ENCODE data around the gene CCDC152.

The CCDC152 gene

GRCh38 chr5:42760426-42760825 is 3.8 kb downstream of the CCDC152 start:
- Mint-ChIP-seq H3K9me3 (ENCODE audit: low read depth) (no peaks in the 10 kb centered on the region), H3K4me3 (no peak overlapping the region), H3K4me1 (ENCODE audit: low read depth) (peaks cover 13% of the 10 kb centered on the region), H3K27me3 (peaks cover 5% of the 10 kb centered on the region), H3K27ac (no peak overlapping the region), H3K36me3 (no peaks in the 10 kb centered on the region)

GRCh38 chr5:42761791-42762190 is 5.2 kb downstream of the CCDC152 start:
- Mint-ChIP-seq H3K27me3 (peaks cover 5% of the 10 kb centered on the region), H3K36me3 (no peaks in the 10 kb centered on the region), H3K4me1 (ENCODE audit: low read depth) (peaks cover 11% of the 10 kb centered on the region), H3K4me3 (no peak overlapping the region), H3K27ac (no peak overlapping the region), H3K9me3 (ENCODE audit: low read depth) (no peaks in the 10 kb centered on the region)

GRCh38 chr5:42767491-42768105 is 11.0 kb downstream of the CCDC152 start:
- no peak overlapping the region for H3K4me3 Mint-ChIP-seq
- H3K36me3 Mint-ChIP-seq, result no peaks in the 10 kb centered on the region
- no peak overlapping the region for H3K27ac Mint-ChIP-seq
- no peaks in the 10 kb centered on the region for H3K9me3 Mint-ChIP-seq (ENCODE audit: low read depth)
- no peaks in the 10 kb centered on the region for H3K4me1 Mint-ChIP-seq (ENCODE audit: low read depth)
- H3K27me3 Mint-ChIP-seq, result peaks cover 1% of the 10 kb centered on the region

- no peaks in the 10 kb centered on the region for H3K9me3 Mint-ChIP-seq (ENCODE audit: low read depth)
- no peak overlapping the region for H3K4me3 Mint-ChIP-seq
- H3K36me3 Mint-ChIP-seq, result no peaks in the 10 kb centered on the region
- peaks cover 1% of the 10 kb centered on the region for H3K27me3 Mint-ChIP-seq
- H3K27ac Mint-ChIP-seq, result no peak overlapping the region
- H3K4me1 Mint-ChIP-seq (ENCODE audit: low read depth), result no peaks in the 10 kb centered on the region
Measured at GRCh38 chr5:42768106-42768504, 11.5 kb downstream of the CCDC152 start.

GRCh38 chr5:42770003-42770402 is 13.4 kb downstream of the CCDC152 start:
- H3K4me1 Mint-ChIP-seq (ENCODE audit: low read depth), result no peaks in the 10 kb centered on the region
- H3K36me3 Mint-ChIP-seq, result no peaks in the 10 kb centered on the region
- no peak overlapping the region for H3K27ac Mint-ChIP-seq
- H3K27me3 Mint-ChIP-seq, result peaks cover 1% of the 10 kb centered on the region
- no peaks in the 10 kb centered on the region for H3K9me3 Mint-ChIP-seq (ENCODE audit: low read depth)
- H3K4me3 Mint-ChIP-seq, result no peak overlapping the region

- no peak overlapping the region for H3K4me3 Mint-ChIP-seq
- no peak overlapping the region for H3K27ac Mint-ChIP-seq
- H3K4me1 Mint-ChIP-seq (ENCODE audit: low read depth), result no peaks in the 10 kb centered on the region
- H3K27me3 Mint-ChIP-seq, result peaks cover 1% of the 10 kb centered on the region
- no peaks in the 10 kb centered on the region for H3K36me3 Mint-ChIP-seq
- H3K9me3 Mint-ChIP-seq (ENCODE audit: low read depth), result no peaks in the 10 kb centered on the region
Measured at GRCh38 chr5:42772265-42772993, 15.8 kb downstream of the CCDC152 start.

- no peaks in the 10 kb centered on the region for H3K27me3 Mint-ChIP-seq
- H3K4me1 Mint-ChIP-seq (ENCODE audit: low read depth), result no peaks in the 10 kb centered on the region
- no peak overlapping the region for H3K4me3 Mint-ChIP-seq
- H3K36me3 Mint-ChIP-seq, result peaks cover 5% of the 10 kb centered on the region
- H3K27ac Mint-ChIP-seq, result no peak overlapping the region
- no peaks in the 10 kb centered on the region for H3K9me3 Mint-ChIP-seq (ENCODE audit: low read depth)
Measured at GRCh38 chr5:42779083-42779482, 22.5 kb downstream of the CCDC152 start.

- no peaks in the 10 kb centered on the region for H3K4me1 Mint-ChIP-seq (ENCODE audit: low read depth)
- H3K27me3 Mint-ChIP-seq, result no peaks in the 10 kb centered on the region
- peaks cover 22% of the 10 kb centered on the region for H3K36me3 Mint-ChIP-seq
- no peak overlapping the region for H3K27ac Mint-ChIP-seq
- H3K4me3 Mint-ChIP-seq, result no peak overlapping the region
- H3K9me3 Mint-ChIP-seq (ENCODE audit: low read depth), result peaks cover 5% of the 10 kb centered on the region
Measured at GRCh38 chr5:42781584-42781983, 25.0 kb downstream of the CCDC152 start.

GRCh38 chr5:42784132-42784531 is 27.5 kb downstream of the CCDC152 start:
- no peak overlapping the region for H3K4me3 Mint-ChIP-seq
- H3K4me1 Mint-ChIP-seq (ENCODE audit: low read depth), result no peaks in the 10 kb centered on the region
- no peak overlapping the region for H3K27ac Mint-ChIP-seq
- peaks cover 15% of the 10 kb centered on the region for H3K9me3 Mint-ChIP-seq (ENCODE audit: low read depth)
- no peaks in the 10 kb centered on the region for H3K27me3 Mint-ChIP-seq
- H3K36me3 Mint-ChIP-seq, result peaks cover 26% of the 10 kb centered on the region

GRCh38 chr5:42785756-42786155 is 29.1 kb downstream of the CCDC152 start:
- H3K27me3 Mint-ChIP-seq, result no peaks in the 10 kb centered on the region
- peaks cover 32% of the 10 kb centered on the region for H3K36me3 Mint-ChIP-seq
- no peak overlapping the region for H3K4me3 Mint-ChIP-seq
- H3K27ac Mint-ChIP-seq, result no peak overlapping the region
- no peaks in the 10 kb centered on the region for H3K4me1 Mint-ChIP-seq (ENCODE audit: low read depth)
- peaks cover 15% of the 10 kb centered on the region for H3K9me3 Mint-ChIP-seq (ENCODE audit: low read depth)

- H3K4me3 Mint-ChIP-seq, result no peak overlapping the region
- no peaks in the 10 kb centered on the region for H3K4me1 Mint-ChIP-seq (ENCODE audit: low read depth)
- no peaks in the 10 kb centered on the region for H3K27me3 Mint-ChIP-seq
- H3K36me3 Mint-ChIP-seq, result peaks cover 34% of the 10 kb centered on the region
- peaks cover 15% of the 10 kb centered on the region for H3K9me3 Mint-ChIP-seq (ENCODE audit: low read depth)
- H3K27ac Mint-ChIP-seq, result no peak overlapping the region
Measured at GRCh38 chr5:42787073-42787472, 30.5 kb downstream of the CCDC152 start.

GRCh38 chr5:42787845-42788244 is 31.2 kb downstream of the CCDC152 start:
- Mint-ChIP-seq H3K36me3 (peaks cover 38% of the 10 kb centered on the region), H3K27me3 (peaks cover 2% of the 10 kb centered on the region), H3K9me3 (ENCODE audit: low read depth) (peaks cover 15% of the 10 kb centered on the region), H3K4me3 (no peak overlapping the region), H3K27ac (no peak overlapping the region), H3K4me1 (ENCODE audit: low read depth) (no peaks in the 10 kb centered on the region)

- Mint-ChIP-seq H3K9me3 (ENCODE audit: low read depth) (peaks cover 18% of the 10 kb centered on the region), H3K27ac (no peak overlapping the region), H3K27me3 (peaks cover 2% of the 10 kb centered on the region), H3K4me3 (no peak overlapping the region), H3K4me1 (ENCODE audit: low read depth) (no peaks in the 10 kb centered on the region), H3K36me3 (peaks cover 31% of the 10 kb centered on the region)
Measured at GRCh38 chr5:42791151-42791550, 34.5 kb downstream of the CCDC152 start.

- no peak overlapping the region for H3K27ac Mint-ChIP-seq
- H3K36me3 Mint-ChIP-seq, result peaks cover 5% of the 10 kb centered on the region
- peaks cover 4% of the 10 kb centered on the region for H3K9me3 Mint-ChIP-seq (ENCODE audit: low read depth)
- H3K4me1 Mint-ChIP-seq (ENCODE audit: low read depth), result no peaks in the 10 kb centered on the region
- H3K27me3 Mint-ChIP-seq, result no peaks in the 10 kb centered on the region
- H3K4me3 Mint-ChIP-seq, result no peak overlapping the region
Measured at GRCh38 chr5:42798284-42799240, 41.9 kb downstream of the CCDC152 start.

GRCh38 chr5:42799241-42799608 is 42.6 kb downstream of the CCDC152 start:
- H3K4me1 Mint-ChIP-seq (ENCODE audit: low read depth), result no peaks in the 10 kb centered on the region
- peaks cover 4% of the 10 kb centered on the region for H3K9me3 Mint-ChIP-seq (ENCODE audit: low read depth)
- no peak overlapping the region for H3K27ac Mint-ChIP-seq
- peaks cover 2% of the 10 kb centered on the region for H3K36me3 Mint-ChIP-seq
- no peak overlapping the region for H3K4me3 Mint-ChIP-seq
- H3K27me3 Mint-ChIP-seq, result no peaks in the 10 kb centered on the region
